PFSK-1 (cell line): ENCODE results near the gene DRD2. TPM values are rescaled to one million over a fixed set of nuclear protein-coding genes. Genes with fewer than 3 reads are reported as not detected.

ENCODE experiments used
- FOXP2 ChIP-seq: optimal IDR thresholded peaks from 2 replicates; pipeline ENCODE3; 2011; ENCODE audit warnings: borderline replicate concordance, control low read depth, inconsistent platforms; ENCODE audit not compliant: insufficient read depth; ENCODE audit errors: extremely low read length, extremely low read depth
- POLR2AphosphoS5 ChIP-seq: IDR thresholded peaks from 2 replicates; pipeline ENCODE4 v1.6.1; 2012; ENCODE audit warnings: low read depth, mild to moderate bottlenecking, control low read depth, low read length, moderate library complexity
- SIN3A ChIP-seq: IDR thresholded peaks from 2 replicates; pipeline ENCODE4 v1.6.1; 2012; ENCODE audit warnings: mild to moderate bottlenecking, low read length, moderate library complexity, borderline replicate concordance; ENCODE audit not compliant: insufficient read depth
- TAF1 ChIP-seq: IDR thresholded peaks from 2 replicates; pipeline ENCODE4 v1.6.1; 2012; ENCODE audit warnings: low read length, control low read depth, borderline replicate concordance; ENCODE audit not compliant: insufficient read depth
- polyA plus RNA-seq: library from polyadenylated mRNA; unstranded; fragments of >200 nt; gene quantifications from one replicate; pipeline ENCODE4 v1.2.1, GENCODE V29; 2012; ENCODE audit warnings: low read depth, missing spikeins; ENCODE audit not compliant: insufficient read length
- TF ChIP-seq, protein P1 (sequence below), 2 experiments: IDR thresholded peaks; 2 replicates each; pipeline versions ENCODE4 v1.6.1 to v1.8.0; 2011 to 2012; ENCODE audit warnings: low read depth in 2 of 2, low read length in 2 of 2, control low read depth in 1 of 2, inconsistent platforms in 1 of 2, mild to moderate bottlenecking in 1 of 2, moderate library complexity in 1 of 2; ENCODE audit not compliant: insufficient read depth in 1 of 2

The DRD2 gene
- 2.3 TPM for polyA plus RNA-seq

DNA sequence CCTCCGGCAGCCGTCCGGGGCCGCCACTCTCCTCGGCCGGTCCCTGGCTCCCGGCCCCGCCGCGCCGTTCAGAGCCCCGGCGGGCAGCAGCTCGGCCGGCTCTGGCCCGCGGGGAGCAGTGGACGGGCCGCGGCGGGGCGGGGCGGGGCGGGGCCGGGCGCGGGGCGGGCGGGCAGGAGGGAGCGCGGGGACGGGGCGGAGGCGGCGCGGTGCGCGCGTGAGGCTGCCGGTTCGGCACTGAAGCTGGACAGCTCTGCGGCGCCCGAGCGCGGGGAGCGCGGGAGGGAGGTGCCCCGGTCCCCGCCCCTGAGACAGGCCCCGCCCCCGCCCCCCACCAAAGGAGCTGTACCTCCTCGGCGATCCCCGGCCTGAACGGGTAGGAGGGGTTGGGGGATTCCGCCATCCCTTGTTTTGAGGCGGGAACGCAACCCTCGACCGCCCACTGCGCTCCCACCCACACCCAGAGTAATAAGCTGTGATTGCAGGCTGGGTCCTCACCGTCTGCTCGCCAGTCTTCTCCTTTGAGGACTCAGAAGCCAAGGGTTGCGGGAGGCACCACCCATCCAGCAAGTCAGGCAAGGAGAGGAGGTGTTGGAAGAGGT lies at the start of gene DRD2:
DRD2 (minus strand) TSS at position 239 of the 602 bp plus-strand sequence. CDS start 50,747 bp downstream, outside the sequence.
- TF ChIP-seq, protein P1, sequence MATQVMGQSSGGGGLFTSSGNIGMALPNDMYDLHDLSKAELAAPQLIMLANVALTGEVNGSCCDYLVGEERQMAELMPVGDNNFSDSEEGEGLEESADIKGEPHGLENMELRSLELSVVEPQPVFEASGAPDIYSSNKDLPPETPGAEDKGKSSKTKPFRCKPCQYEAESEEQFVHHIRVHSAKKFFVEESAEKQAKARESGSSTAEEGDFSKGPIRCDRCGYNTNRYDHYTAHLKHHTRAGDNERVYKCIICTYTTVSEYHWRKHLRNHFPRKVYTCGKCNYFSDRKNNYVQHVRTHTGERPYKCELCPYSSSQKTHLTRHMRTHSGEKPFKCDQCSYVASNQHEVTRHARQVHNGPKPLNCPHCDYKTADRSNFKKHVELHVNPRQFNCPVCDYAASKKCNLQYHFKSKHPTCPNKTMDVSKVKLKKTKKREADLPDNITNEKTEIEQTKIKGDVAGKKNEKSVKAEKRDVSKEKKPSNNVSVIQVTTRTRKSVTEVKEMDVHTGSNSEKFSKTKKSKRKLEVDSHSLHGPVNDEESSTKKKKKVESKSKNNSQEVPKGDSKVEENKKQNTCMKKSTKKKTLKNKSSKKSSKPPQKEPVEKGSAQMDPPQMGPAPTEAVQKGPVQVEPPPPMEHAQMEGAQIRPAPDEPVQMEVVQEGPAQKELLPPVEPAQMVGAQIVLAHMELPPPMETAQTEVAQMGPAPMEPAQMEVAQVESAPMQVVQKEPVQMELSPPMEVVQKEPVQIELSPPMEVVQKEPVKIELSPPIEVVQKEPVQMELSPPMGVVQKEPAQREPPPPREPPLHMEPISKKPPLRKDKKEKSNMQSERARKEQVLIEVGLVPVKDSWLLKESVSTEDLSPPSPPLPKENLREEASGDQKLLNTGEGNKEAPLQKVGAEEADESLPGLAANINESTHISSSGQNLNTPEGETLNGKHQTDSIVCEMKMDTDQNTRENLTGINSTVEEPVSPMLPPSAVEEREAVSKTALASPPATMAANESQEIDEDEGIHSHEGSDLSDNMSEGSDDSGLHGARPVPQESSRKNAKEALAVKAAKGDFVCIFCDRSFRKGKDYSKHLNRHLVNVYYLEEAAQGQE (IDR thresholded peaks at IDR 0.05; ENCODE audit: insufficient read depth in 1 of 2, low read depth in 2 of 2, low read length in 2 of 2) = peak; percentile 78 to 79
- TF ChIP-seq TAF1 (no peak), SIN3A (no peak), FOXP2 (no peak)

DNA sequence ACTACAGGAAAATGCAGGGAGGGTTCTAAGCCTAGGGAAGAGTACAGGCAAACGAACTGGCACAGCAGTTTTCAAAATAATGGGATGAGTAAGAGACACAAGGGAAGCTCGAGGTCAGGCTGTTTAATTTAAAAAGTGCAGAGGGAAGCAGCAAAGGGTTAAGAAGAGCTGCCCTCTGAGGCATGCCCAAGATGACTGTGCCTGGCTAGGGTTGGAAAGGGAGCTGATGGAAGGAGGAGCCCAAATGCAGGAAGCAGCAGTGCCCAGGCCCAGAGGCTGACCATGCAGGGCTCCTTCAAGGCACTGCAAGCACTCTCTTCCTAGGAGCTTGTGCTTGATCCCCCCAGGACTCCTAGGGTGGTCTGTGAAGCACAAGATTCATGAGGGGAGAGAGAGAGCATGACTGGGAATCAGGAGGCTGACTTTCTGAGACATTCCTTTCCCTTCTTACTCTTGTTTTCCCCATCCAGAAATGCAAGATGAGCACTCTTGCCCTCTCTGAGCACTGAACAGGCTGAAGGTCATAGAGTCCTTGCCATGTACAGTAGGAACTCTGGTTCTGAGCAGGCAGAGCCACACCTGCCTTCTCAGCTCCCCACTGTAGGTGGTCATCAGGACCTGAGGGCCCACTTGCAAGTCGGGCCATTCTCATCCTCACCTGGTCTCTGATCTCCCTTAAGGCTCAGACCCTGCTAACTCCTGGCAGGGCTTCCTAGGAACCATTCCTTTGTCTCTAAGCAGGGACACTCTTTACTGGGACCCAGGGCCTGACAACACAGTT lies 46.7 kb upstream of the DRD2 start:
- TF ChIP-seq POLR2AphosphoS5 (no peak), TAF1 (no peak), SIN3A (no peak), FOXP2 (no peak)
- TF ChIP-seq, protein P1 (IDR thresholded peaks at IDR 0.05; ENCODE audit: insufficient read depth in 1 of 2, low read depth in 2 of 2, low read length in 2 of 2) = no peak

DNA sequence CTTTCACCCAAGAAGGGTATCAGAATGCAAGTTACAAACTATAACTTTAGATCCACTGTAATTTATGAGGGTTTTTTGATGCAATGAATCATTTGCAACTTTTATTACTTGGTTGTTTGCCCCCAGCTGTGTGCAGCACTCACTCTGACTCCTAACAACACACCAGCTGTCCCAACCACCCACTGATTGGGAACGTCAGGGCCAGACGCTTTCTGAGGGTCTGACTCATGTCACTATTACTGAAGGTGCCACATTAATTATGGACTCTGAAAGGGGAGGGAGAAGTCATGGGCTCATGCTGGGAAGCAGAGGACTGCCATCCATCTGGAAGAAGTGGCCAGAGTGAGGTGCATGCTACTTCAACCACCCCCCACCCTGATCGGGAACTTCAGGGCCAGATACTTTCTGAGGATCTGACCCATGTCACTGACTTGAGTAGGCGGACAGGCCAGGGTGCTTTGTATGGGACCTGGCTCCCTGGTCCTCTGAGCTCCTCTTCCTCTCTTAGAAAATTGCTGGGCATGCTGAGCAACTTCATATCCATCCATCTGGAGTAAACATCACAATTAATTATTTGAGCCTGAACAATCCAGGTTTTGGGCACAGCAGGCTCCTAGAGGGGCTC lies 44.9 kb upstream of the DRD2 start:
- TF ChIP-seq SIN3A (no peak), TAF1 (no peak), POLR2AphosphoS5 (no peak), FOXP2 (no peak)
- TF ChIP-seq, protein P1 (IDR thresholded peaks at IDR 0.05; ENCODE audit: insufficient read depth in 1 of 2, low read depth in 2 of 2, low read length in 2 of 2) = no peak

DNA sequence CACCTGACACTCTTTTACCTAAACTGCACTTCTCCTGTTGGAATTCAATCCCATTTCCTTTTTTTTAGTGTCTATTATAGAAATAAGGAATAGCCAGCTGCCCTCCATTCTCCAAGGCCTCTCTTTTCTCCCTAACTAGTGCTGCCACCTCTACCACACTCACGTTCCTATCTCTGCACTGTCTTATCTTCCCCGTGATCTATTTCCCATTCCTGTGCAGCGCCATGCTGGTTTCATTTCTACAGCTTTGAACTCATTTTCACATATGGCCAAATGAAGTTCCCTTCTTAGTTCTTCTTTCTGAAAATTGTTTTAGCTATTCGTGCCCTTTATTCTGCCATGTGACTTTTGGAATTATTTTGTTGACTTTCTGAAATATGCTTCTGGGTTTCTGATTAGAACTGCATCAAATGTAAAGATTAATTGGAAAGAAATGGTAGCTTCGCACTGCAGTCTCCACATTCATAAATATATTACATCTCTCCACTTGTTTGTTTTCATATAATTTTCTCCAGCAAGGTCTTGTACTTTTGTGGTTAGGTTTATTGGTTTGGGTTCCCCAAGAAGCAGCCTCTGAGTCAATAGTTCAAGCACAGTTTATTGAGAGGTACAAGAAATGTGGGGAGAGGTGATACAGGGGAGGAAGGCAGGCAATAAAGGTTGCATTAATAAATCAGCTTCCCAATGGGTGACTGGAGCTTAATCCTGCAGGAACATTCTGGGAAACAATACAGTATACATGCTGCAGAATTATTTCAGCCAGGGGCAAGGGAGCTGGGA lies 43.7 kb upstream of the DRD2 start:
- TF ChIP-seq SIN3A (no peak), FOXP2 (no peak), POLR2AphosphoS5 (no peak), TAF1 (no peak)
- TF ChIP-seq, protein P1 (IDR thresholded peaks at IDR 0.05; ENCODE audit: insufficient read depth in 1 of 2, low read depth in 2 of 2, low read length in 2 of 2) = no peak
